ENCODE data around the gene CARD9. TPM values are rescaled to one million over a fixed set of nuclear protein-coding genes. Genes with fewer than 3 reads are reported as not detected.

CARD9 gene
- total RNA-seq, 2 donors from 2014 or later, result 0.35 to 1.5 TPM

- Histone ChIP-seq H3K27me3 (ENCODE audit: control insufficient read depth, insufficient read depth, low read length, poor library complexity, severe bottlenecking) (no peaks in the 10 kb centered on the region), H3K9ac (ENCODE audit: extremely low read depth, low read length, poor library complexity, severe bottlenecking) (no peak overlapping the region), H3K4me1 (ENCODE audit: control insufficient read depth, insufficient read depth, low read length) (no peaks in the 10 kb centered on the region), H3K27ac (ENCODE audit: low read depth, low read length) (no peak overlapping the region), H3K4me3 (ENCODE audit: low read length) (no peak overlapping the region), H3K9me3 (ENCODE audit: control insufficient read depth, low read length) (no peaks in the 10 kb centered on the region), H3K36me3 (ENCODE audit: control insufficient read depth, insufficient read depth, low read length) (peaks cover 26% of the 10 kb centered on the region)
- 90 to 95% methylated on average over 11 to 18 of the region's 18 CpGs for WGBS, 2 experiments (ENCODE audit: insufficient coverage in 1 of 2, insufficient read length in 1 of 2)
- no peaks in the 10 kb centered on the region for H3K9me3 Mint-ChIP-seq
- peaks cover 10% of the 10 kb centered on the region for H3K36me3 Mint-ChIP-seq (ENCODE audit: low read depth)
- no peaks in the 10 kb centered on the region for H3K27me3 Mint-ChIP-seq (ENCODE audit: insufficient read depth)
- H3K4me1 Mint-ChIP-seq, result no peaks in the 10 kb centered on the region
- TF ChIP-seq, protein P1, sequence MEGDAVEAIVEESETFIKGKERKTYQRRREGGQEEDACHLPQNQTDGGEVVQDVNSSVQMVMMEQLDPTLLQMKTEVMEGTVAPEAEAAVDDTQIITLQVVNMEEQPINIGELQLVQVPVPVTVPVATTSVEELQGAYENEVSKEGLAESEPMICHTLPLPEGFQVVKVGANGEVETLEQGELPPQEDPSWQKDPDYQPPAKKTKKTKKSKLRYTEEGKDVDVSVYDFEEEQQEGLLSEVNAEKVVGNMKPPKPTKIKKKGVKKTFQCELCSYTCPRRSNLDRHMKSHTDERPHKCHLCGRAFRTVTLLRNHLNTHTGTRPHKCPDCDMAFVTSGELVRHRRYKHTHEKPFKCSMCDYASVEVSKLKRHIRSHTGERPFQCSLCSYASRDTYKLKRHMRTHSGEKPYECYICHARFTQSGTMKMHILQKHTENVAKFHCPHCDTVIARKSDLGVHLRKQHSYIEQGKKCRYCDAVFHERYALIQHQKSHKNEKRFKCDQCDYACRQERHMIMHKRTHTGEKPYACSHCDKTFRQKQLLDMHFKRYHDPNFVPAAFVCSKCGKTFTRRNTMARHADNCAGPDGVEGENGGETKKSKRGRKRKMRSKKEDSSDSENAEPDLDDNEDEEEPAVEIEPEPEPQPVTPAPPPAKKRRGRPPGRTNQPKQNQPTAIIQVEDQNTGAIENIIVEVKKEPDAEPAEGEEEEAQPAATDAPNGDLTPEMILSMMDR (conservative IDR thresholded peaks at IDR 0.05), result no peak
- DNase-seq, result no peak
- H3K4me3 Mint-ChIP-seq, result no peak overlapping the region
- no peak overlapping the region for H3K27ac Mint-ChIP-seq
Observed at GRCh38 chr9:136379003-136379287, 5.5 kb upstream of the CARD9 start.

- Mint-ChIP-seq H3K4me3 (no peak overlapping the region), H3K27ac (no peak overlapping the region)
Observed at GRCh38 chr9:136378170-136379002, 4.9 kb upstream of the CARD9 start.

GRCh38 chr9:136377341-136378169 lies 4.1 kb upstream of the CARD9 start:
- Histone ChIP-seq H3K27me3 (ENCODE audit: control insufficient read depth, insufficient read depth, low read length, poor library complexity, severe bottlenecking) (no peaks in the 10 kb centered on the region), H3K36me3 (ENCODE audit: control insufficient read depth, insufficient read depth, low read length) (peaks cover 14% of the 10 kb centered on the region), H3K9ac (ENCODE audit: extremely low read depth, low read length, poor library complexity, severe bottlenecking) (no peak overlapping the region), H3K4me1 (ENCODE audit: control insufficient read depth, insufficient read depth, low read length) (no peaks in the 10 kb centered on the region), H3K4me3 (ENCODE audit: low read length) (no peak overlapping the region), H3K27ac (ENCODE audit: low read depth, low read length) (no peak overlapping the region), H3K9me3 (ENCODE audit: control insufficient read depth, low read length) (no peaks in the 10 kb centered on the region)
- no peak for DNase-seq
- H3K36me3 Mint-ChIP-seq (ENCODE audit: low read depth), result peaks cover 8% of the 10 kb centered on the region
- no peak overlapping the region for H3K4me3 Mint-ChIP-seq
- WGBS, 2 experiments (ENCODE audit: insufficient coverage in 1 of 2, insufficient read length in 1 of 2), result 93 to 95% methylated on average over 16 to 32 of the region's 32 CpGs
- H3K27ac Mint-ChIP-seq, result no peak overlapping the region
- no peaks in the 10 kb centered on the region for H3K27me3 Mint-ChIP-seq (ENCODE audit: insufficient read depth)
- H3K4me1 Mint-ChIP-seq, result no peaks in the 10 kb centered on the region
- H3K9me3 Mint-ChIP-seq, result no peaks in the 10 kb centered on the region
- TF ChIP-seq, protein P1 (conservative IDR thresholded peaks at IDR 0.05), result no peak

More at GRCh38 chr9:136378170-136379002, 4.9 kb upstream of the CARD9 start:
- Histone ChIP-seq H3K36me3 (ENCODE audit: control insufficient read depth, insufficient read depth, low read length) (peaks cover 21% of the 10 kb centered on the region), H3K4me3 (ENCODE audit: low read length) (no peak overlapping the region), H3K27ac (ENCODE audit: low read depth, low read length) (no peak overlapping the region), H3K9ac (ENCODE audit: extremely low read depth, low read length, poor library complexity, severe bottlenecking) (no peak overlapping the region), H3K27me3 (ENCODE audit: control insufficient read depth, insufficient read depth, low read length, poor library complexity, severe bottlenecking) (no peaks in the 10 kb centered on the region), H3K4me1 (ENCODE audit: control insufficient read depth, insufficient read depth, low read length) (no peaks in the 10 kb centered on the region), H3K9me3 (ENCODE audit: control insufficient read depth, low read length) (no peaks in the 10 kb centered on the region)
- no peaks in the 10 kb centered on the region for H3K9me3 Mint-ChIP-seq
- no peak for DNase-seq
- WGBS, 2 experiments (ENCODE audit: insufficient coverage in 1 of 2, insufficient read length in 1 of 2), result 91 to 93% methylated on average over 20 to 28 of the region's 28 CpGs
- H3K36me3 Mint-ChIP-seq (ENCODE audit: low read depth), result peaks cover 8% of the 10 kb centered on the region
- H3K27me3 Mint-ChIP-seq (ENCODE audit: insufficient read depth), result no peaks in the 10 kb centered on the region
- TF ChIP-seq, protein P1 (conservative IDR thresholded peaks at IDR 0.05), result no peak
- H3K4me1 Mint-ChIP-seq, result no peaks in the 10 kb centered on the region
